NCI-H345 treated with DMSO at 0.1 percent for 48 hours (cell line): ENCODE results near the gene CYFIP1.
A peak's percentile ranks its signal among the peaks of the same experiment; 100 is the strongest.

Source experiments
- DNase-seq: peaks from one replicate; lab custom pipeline; 2025; ENCODE audit not compliant: unreplicated experiment; lab: John Stamatoyannopoulos, UW

Gene CYFIP1

DNA sequence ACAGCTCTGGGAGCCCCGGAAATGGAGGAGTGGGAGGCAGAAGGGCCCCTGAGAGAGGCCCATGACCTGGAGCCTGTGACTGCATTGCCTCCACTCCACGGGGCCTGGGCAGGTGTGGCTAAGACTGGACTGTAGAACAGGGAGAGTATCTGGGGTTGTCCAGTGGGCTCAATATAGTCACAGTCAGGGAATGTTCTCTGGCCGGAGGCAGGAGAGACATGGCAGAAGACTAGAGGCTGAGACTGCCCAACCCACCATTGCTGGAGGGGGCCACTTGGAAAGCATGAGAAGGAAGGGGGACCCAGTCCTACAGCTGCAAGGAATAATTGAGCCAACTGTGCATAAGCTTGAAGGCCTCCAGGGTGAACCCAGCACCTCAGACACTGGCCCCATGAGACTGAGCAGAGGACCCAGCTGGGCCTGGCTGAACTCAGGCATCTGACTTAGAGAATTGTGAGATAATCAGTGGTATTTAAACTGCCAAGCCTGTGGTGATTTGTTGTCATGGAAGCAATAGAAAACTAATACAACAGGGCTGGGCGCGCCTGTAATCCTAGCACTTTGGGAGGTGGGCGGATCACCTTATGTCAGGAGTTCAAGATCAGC lies 108.6 kb downstream of the CYFIP1 start:
- DNase-seq: no peak

DNA sequence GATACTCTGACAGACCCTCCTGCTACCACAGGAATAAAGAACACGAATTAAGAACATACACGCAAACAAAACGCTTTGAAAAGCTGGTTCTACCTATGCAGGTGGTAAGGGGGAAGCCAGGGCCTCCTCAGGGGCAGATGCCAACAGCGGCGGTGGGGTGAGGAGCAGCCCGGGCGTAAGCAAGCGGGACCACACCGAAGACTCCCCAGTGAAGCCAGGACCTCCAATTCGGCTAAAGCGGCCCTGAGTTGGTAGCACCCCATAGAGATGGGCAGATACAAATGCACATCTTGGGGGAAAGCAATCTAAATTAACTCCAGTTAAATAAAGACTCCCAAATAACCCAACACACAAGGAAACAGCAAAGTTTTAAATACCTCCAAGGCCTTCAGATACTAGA lies 109.3 kb downstream of the CYFIP1 start:
- no peak for DNase-seq

DNA sequence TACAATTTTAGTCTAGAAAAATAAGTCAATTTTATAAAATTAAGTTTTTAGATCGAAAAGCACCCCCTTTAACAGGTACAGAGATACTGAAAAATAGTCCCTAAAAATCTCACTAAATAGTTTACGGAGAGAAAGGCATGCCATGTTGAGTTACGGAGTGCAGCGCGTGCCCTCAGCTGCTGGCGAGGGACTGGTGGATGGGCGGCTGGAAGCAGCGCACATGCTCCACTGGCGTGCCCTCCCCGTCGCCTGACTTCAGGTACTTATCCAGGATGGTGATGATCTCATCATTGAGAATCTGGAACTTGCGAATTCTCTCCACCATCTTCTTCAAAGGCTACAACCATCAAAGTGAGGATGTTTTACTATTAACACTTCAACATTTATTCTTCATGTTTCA lies 110.3 kb downstream of the CYFIP1 start:
- DNase-seq: no peak

DNA sequence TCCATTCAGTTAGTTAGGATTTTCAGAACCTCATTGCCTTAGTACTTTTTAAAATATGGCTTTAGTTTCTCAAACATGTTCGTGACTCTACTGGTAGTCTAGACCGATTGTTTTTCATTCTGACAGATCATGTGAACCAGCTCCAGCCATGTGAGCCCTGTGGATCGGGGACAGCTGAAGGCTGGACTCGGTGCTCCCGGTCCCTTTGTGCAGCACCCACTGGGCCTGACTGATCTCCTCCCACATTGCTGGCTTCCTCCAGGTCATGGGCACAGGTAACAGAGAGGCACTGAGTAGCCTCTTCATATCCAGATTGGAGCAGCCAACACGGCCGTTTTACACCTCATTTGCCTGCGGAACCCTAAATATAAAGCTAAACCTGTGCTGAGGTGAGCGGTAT lies 111.2 kb downstream of the CYFIP1 start:
- DNase-seq: no peak

DNA sequence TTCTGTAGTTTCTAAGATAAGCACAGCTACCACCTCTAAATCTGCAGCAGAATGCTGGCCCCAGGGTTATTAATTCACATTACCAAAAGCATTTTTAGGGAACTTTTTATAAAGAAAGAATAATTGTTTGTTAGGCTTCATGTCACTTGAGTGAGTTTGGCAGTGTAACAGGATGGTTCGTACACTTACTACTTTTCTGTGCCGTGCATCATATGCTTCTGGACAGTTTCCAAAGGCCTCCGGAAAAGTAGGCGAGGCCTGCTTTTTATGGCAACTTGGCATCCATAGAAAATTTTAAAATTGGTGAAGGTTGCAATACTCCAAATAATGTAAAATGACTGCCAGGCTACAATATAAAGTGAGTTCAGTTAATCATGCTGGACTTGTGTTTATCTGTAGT lies 111.7 kb downstream of the CYFIP1 start:
- no peak for DNase-seq

DNA sequence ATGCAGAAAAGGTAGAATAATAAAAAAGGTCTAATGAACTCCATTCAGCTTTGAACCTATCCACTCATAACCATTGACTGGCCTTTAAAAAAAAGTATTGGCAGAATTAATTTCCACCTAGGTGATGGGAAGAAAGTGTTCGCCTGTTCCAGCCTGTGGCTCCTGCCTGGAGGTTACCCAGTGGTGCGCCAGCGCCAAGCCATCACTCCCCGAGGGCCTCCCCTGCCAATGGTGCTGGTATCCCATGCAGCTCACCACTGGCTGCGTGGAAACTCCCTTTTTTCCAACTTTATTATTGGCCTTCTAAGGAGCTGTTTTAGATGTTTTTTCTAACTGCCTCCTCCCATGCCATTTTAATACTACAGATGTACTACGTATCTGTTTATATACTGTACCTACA lies 112.3 kb downstream of the CYFIP1 start:
- no peak for DNase-seq

DNA sequence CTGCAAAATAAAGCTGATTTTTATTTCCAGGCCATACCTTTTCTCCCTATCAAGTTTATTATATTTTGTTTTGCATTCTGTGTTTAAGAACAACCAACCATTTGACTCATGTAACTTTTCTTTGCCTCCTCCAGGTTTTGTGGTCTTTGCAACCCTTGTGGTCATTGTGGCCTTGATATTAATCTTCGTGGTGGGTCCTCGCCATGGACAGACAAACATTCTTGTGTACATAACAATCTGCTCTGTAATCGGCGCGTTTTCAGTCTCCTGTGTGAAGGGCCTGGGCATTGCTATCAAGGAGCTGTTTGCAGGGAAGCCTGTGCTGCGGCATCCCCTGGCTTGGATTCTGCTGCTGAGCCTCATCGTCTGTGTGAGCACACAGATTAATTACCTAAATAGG lies 114.1 kb downstream of the CYFIP1 start:
- no peak for DNase-seq

DNA sequence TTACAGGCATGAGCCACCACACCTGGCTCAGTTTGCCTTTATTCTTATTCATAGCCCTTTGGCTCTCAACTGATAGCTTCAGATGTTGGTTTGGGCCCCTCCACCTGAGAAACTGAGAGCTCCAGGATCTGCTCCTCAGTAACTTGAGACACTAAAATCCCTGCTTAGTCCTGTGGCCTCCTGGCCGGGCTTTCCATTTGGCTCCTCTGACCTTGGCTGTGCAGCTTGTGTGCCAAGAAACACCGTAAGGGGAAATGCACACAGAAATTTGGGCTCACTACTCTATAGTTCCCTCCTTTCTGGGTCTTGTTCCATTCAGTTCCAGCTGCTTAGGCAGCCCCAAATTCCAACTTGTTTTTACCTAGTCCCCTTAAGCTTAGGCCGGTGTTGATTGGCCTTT lies 116.8 kb downstream of the CYFIP1 start:
- no peak for DNase-seq

DNA sequence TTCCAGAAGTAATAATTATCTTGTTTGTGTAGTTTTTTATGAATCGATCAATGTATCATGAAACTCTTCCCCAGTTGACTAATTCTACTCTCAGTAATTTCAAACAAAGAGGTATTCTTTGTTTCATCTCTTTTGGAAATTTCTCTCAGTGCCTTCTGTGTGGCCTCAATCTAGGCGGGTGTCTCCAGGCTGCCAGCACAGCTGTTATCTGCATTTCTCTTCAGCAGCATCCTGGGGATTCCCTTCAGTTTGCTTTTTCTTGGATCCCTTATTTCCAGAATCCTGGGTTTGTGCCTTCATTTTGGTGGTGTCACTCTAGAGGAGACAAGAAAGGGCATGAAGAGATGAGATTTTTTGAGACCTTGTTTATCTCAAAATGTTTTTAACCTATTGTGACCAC lies 119.0 kb downstream of the CYFIP1 start:
- DNase-seq: no peak

DNA sequence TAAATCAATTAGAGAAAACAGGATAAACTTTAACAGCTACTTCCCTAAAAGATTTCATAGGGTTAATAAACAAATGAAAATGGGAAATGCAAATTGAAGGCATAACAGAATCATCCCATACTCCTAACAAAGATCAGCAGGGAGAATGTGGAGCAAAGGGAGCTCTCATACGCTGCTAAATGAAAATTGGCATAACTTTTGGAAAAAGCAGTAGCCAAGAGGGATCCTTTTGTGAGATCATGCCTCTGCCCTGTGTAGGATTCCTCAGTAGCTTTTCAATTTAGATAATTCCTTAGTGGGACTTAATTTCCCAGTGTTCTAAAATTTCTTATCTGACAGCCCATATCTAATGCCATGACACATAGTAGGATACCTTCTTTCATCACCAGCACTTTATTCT lies 123.5 kb downstream of the CYFIP1 start:
- no peak for DNase-seq

DNA sequence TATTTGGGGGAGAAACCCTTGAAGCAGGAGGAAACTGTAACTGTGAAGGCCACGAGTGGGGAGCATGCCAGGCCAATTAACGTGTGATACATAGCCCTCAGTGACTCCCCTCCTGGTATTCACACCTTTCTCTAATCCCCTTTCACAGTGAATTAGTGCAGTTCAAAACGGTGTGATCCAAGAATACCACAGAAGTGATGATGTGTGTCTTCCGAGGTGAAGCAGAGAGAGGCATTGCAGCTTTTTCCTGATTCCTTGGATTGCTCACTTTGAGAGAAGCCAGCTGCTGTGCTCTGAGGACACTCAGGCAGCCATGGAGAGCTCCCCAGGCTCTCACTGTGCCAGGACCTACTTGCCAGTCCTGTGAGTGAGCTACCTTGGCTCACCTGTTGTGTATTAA lies 124.4 kb downstream of the CYFIP1 start:
- DNase-seq: no peak

DNA sequence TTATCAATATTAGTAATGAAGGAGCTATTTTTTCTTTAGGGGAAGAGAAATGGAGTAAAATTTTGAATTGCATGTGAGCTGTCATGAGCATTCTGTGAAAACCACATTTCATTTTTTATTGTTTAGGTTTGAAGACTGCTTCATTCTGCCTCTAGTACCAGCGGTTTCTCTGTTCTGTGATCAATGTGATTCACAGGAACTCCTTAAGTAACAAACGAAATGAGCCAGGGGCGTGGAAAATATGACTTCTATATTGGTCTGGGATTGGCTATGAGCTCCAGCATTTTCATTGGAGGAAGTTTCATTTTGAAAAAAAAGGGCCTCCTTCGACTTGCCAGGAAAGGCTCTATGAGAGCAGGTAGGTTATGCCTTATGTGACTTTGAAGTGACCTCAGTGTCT lies 128.7 kb downstream of the CYFIP1 start:
- DNase-seq: no peak

DNA sequence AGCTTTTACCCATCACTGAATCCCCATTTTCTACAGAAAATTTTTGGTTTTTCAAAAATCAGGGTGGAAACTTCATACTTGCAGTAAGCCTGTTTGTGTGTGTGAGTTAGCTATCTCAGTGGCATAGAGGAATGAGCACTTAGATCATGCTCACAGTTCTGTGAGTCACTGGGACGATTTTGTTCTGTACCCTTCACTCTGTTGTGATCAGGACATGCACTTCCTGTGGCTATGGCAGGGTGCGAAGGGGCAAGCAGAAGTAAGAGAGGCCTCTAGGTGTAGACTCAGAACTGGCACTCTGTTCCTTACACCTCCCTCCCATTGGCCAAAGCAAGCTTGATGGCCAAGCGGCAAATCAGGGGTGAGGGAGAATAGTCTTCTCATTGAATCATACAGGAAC lies 130.1 kb downstream of the CYFIP1 start:
- DNase-seq: no peak

DNA sequence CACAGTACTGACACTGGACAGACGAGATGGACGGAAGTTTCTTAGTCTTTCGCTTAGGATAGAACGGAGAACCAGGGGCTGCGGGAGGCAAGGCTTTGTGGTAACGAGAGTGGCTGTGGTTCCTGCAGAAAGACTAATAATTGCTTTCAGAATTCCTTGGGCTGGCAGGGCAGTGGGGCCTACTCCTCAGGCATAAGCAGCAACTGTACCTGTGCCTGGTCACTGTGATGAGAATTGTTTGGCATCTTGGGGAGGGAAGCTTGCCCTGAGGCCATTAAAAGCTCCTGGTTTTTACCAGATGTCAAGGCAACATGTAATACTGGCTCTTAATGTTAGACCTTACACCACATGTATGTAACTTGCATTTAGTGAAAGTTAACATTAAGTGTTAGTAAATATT lies 134.1 kb downstream of the CYFIP1 start:
- no peak for DNase-seq

DNA sequence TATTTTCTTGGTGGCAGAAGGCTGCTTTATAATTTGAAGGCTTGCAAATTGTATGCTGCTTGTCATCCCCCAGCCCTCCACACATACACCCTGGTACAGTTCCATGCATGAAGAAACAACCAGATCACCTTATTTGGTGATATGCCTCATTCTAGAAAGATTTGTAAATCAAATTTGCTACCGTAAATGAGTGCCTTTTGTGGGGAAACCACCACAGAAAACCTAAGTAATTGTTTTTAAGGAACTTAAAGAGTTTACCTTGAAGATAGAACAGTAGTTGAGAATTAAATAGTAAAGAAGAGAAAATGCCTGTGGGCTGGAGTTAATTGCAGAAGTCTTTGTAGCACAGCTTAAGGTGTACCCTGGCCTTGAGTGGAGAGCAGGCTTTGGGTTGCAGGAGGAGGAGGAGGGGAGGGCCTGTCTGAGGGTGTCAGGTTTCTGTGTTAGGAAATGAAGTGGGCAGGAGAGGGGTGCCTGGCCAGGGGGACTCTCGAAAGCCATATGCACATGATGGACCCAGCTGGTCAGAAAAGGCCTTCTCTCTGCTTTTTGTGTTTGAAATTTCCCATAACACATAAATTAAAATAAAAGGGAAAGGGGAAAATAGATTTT lies 134.8 kb downstream of the CYFIP1 start:
- no peak for DNase-seq

DNA sequence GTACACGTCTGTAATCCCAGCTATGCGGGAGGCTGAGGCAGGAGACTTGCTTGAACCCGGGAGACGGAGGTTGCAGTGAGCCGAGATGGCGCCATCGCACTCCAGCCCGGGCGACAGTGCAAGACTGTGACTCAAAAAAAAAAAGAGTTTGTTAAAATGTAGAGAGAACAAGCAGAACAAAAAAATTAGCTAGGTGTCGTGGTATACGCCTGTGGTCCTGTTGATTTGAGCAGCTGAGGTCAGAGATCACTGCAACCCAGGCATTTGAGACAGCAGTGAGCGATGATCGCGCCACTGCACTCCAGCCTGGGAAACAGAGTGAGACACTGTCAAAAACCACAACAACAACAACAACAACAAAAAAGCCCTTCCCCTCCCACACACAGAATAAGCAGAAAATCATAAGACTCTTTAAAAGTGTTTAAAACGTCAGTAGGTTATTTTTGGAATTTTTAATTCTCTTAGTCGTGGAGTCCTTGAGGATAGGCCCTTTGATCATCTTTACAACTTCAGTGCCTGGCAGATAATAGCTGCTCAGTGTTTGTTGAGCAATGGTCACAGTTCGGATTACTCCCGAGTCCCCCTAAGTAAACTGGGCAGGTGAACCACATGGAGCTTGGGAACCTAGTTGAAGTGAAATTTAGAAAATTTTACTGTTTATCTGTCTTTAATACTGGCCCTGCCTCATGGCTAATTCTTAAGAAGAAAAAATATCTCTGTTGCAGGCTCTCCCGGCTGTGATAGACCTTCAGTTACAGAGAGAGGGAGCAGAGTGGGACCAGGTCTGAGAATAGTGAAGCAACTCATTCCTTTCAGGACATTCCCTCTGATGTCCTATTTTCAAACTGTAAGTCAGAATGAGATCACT lies 135.5 kb downstream of the CYFIP1 start:
- DNase-seq: no peak

DNA sequence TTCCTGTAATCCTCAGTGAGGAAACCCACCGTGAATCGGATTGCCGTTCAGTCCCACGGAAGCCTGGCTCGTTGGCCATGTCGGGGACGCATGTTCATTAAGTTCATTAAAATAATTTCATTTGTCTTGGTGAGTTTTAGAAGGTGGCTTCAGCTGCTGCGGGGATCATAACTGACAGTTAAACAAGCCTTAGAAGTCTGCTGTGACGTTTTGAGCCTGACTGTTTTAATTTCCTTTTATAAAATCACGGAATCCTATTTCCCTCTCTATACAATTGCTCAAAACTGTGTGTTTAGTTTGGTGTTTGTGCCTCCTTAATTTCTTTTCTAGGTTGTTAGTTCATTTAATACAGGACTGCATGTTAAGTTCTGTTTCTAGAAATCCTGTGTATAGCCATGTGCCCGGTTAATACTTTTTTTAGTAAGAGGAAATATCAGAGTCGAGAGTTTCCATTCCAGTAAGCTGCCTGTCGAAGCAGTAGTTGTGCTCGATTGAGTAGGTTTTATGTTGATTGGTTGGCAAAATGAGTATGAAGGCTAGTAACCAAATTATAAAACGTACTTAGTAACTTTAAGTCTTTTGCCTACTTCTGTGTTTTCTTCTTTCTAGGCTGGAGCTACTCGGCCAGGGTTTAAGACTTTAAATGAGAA lies 141.0 kb downstream of the CYFIP1 start:
- DNase-seq: no peak

DNA sequence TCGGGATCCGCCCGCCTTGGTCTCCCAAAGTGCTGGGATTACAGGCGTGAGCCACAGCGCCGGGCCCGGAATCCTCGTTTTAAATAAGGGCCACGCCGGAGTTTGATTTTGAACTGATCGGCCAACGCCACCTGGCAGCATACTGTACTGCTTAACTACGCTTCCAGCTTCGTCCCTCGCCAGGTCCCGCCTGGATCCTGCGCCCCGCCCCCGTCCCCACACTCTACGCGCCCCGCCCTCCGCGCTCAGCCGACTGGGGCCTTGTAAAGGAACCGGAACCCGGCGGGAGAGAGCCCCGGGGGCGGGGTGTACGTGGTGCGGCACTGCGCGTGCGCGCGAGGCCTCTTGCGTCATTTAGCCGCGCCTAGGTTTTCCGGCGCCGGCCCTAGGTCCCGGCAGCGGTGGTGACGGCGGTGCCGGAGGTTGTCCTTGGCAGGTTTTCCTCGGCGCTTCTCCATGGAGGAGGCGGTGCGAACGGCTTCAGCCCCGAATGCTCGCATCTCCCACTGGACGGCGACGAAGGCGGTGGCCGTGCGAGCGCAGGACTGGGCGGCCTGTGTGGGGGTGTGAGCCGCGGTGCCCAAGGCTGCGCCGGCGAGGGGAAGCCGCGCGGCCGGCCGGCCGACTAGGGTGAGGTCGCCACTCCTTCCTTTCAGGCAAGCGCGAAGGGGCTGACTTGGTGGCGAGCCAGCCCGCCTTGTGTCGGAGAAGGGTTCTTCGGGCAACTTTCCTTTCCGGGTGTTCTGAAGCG lies 141.7 kb downstream of the CYFIP1 start, which contains the start of gene NIPA2:
TSS of gene NIPA2 (plus strand) at position 375 of the 751 bp plus-strand sequence. CDS start 13,066 bp downstream, outside the sequence.
- DNase-seq: peak; percentile 85

DNA sequence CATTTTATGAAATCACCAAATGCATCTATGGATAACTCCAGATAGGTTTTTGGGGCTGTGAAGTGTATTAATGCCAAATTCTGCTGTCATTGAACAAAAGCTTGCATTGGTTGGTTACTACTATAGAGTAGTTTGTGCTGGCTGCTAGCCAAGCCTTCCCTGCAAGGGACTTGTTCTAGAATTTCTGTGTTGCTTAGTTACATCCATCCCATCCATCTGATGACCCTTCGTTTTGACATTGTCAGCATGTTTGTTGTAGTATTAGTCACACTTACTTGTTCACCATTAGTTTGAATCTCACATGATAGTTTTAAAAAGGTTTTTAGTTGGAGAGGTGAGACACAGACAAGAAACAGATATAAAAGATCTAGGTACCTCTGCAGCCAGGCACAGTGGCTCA lies 148.7 kb downstream of the CYFIP1 start:
- peak; percentile 1 for DNase-seq

DNA sequence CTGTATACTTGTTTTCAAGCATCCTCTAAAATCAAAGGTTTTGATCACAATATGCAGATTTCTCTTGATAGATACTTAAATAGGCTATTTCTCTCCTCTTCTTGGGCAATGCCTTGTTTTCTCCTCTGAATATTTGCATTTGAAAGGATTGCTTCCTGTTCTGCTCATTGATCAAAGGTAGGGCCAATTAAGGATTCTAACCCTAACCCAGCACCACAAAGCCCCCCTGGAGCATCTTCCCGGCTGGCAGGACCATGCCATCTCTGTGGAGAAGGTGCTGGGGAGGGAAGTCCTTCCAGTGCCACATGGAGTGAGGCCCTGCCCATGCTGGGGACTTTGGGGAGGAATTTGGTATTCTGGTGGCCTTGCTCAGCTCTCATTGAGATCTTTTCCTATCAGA lies 153.0 kb downstream of the CYFIP1 start:
- DNase-seq: no peak
